GM18508 (cell line): ENCODE measurements around the gene YPEL4.

ENCODE experiments used
- ATAC-seq: cut with Tn5 transposase; IDR thresholded peaks from one replicate; pipeline ENCODE4 v1.9.1; 2021; ENCODE audit warnings: moderate number of reproducible peaks; ENCODE audit not compliant: insufficient read depth, unreplicated experiment

YPEL4 gene

GRCh38 chr11:57634311-57634710, 15.4 kb downstream of the YPEL4 start:
- no peak for ATAC-seq

- no peak for ATAC-seq
Measured at GRCh38 chr11:57633394-57634070, 16.2 kb downstream of the YPEL4 start.

DNA sequence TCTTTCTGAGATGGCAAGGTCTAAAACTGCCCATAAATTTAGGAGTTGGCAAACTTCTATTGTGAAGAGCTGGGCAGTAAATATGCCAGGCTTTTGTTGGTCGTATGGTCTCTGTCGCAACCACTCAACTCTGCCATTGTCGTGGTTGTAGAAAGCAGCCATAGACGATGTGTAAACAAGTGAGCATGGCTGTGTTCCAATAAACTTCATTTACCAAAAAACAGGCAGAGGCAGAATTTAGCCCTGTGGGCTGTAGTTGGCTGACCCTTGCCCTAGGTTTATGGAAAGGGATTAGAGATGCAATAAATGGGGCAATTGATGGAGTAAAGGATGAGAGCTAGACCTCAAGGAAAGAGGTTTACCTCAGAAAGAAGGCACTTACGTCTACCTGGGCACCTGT, 17.6 kb downstream of the YPEL4 start:
- no peak for ATAC-seq

- no peak for ATAC-seq
Measured at GRCh38 chr11:57630171-57630570, 19.5 kb downstream of the YPEL4 start.

- no peak for ATAC-seq
Measured at GRCh38 chr11:57626895-57627294, 22.8 kb downstream of the YPEL4 start.

GRCh38 chr11:57624864-57625263, 24.8 kb downstream of the YPEL4 start:
- no peak for ATAC-seq

DNA sequence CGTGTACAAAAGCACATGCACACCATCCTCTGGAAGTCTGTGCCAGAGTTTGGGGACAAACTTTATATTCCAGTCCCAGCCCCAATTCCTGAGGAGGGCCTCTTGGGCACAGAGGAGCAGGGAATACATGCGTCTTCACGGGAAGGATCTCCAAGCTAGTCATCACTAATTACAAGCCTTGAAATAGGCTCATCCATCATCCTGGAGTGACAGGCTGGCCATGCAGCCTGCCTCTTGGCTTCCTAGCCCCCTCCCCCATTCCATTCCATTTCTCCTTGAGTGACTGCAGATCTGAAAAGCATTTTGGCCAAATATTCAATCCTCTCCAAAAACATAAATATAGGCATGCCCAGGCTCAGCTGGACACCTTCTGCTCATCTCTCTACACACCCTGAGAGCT, 27.4 kb downstream of the YPEL4 start:
- no peak for ATAC-seq

DNA sequence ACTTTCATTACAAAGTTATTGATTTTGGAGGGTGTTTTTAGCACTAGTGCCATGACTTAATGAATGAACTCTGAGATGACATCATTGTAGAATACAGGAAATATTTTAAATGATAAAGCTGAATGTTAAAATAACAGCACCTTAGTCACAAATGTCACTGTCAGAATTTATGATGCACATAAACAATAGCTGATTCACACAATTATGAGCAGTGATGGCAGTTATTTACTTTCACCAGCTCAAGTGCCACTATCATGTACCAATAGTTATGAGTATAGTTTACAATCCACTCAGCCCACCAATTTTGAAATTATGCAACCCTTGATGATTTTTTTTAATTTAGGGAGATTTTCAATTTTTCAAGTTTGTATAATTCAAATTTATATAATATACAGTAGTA, 29.2 kb downstream of the YPEL4 start:
- no peak for ATAC-seq

DNA sequence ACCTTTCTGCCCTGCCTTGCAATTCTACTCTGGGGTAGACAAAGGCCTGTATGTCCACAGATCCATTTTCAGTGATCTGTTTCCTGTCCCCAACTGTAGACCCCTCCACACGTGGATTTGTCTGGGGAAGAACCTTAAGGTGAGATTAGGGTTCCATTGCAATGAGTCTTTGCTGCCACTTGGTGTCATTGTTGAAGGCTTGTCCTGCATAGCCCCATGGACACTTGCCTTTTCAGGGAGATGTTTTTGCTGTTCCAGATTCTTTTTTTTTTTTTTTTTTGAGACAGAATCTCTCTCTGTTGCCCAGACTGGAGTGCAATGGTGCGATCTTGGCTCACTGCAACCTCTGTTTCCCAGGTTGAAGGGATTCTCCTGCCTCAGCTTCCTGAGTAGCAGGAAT, 30.4 kb downstream of the YPEL4 start:
- ATAC-seq: no peak

GRCh38 chr11:57618438-57618837, 31.3 kb downstream of the YPEL4 start:
- ATAC-seq: no peak

DNA sequence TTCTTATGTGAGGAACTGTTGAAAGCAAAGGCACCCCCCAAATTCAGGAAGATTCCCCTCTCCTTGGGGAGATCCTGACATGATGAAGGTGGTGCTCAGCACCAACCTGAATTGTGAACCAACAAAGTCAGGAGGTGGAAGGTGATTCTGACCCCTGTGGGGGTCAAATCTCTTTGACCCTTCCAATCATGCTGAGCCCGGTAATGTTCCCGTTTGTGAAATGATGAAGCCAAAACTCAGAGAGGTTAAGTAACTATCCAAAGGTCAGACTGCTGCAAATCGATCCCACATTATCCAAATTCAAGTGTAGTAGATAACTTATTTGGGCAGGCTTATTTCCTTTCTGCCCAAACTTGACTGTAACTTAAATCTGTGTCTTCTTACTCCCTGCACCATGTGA, 33.1 kb downstream of the YPEL4 start:
- no peak for ATAC-seq

DNA sequence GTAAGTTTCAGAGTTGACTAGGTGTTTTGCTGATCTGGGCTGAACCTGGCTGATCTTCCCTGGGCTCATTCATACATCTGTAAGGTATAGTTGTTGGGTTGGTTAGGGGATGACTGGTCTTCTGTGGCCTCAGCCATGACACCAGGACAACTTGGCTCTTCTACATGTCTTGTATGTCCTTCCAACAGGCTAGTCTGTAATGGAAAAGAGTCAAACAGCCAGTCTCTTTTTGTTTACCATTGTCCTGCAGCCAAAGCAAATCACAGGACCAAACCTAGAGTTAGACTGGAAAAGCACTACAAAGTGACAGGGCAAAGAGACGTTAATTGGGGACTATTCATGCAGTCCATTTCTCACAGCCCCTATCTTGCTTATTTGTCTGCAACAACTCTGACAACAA, 34.4 kb downstream of the YPEL4 start:
- ATAC-seq: no peak

- no peak for ATAC-seq
Measured at GRCh38 chr11:57614234-57614772, 35.4 kb downstream of the YPEL4 start.

DNA sequence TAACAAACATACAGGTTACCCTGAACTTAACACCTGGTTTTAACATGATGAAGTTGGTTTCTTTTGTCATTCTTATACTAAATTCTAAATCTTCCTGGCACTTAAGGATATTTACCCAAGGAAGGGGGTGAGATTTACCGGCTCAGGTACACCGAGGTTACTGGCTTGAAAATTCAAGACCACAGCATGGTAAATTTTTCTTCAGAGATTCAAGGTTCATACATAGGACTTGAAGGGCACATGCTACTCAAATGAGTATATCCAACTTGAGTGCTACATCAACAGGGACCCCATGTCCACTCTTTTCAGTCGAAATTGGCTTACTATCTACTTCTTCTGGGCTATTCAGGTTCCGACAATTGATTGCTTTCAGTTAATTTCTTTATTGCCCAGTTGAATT, 39.5 kb downstream of the YPEL4 start:
- no peak for ATAC-seq

DNA sequence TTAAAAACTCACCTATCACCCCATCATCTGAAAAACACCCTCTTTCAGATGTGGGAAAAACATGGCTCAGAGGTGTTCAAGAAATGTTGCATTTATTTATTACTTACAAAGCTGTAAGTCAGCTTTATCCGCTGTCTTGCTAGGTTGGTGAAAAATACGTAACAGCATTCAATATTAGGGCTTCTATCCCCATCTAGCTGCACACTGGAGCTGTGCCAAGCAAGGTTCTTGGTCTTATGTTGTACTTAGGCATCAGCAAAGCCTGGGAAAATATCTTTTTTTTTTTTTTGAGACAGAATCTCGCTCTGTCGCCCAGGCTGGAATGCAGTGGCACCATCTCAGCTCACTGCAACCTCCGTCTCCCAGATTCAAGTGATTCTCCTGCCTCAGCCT, 44.7 kb downstream of the YPEL4 start:
- no peak for ATAC-seq

DNA sequence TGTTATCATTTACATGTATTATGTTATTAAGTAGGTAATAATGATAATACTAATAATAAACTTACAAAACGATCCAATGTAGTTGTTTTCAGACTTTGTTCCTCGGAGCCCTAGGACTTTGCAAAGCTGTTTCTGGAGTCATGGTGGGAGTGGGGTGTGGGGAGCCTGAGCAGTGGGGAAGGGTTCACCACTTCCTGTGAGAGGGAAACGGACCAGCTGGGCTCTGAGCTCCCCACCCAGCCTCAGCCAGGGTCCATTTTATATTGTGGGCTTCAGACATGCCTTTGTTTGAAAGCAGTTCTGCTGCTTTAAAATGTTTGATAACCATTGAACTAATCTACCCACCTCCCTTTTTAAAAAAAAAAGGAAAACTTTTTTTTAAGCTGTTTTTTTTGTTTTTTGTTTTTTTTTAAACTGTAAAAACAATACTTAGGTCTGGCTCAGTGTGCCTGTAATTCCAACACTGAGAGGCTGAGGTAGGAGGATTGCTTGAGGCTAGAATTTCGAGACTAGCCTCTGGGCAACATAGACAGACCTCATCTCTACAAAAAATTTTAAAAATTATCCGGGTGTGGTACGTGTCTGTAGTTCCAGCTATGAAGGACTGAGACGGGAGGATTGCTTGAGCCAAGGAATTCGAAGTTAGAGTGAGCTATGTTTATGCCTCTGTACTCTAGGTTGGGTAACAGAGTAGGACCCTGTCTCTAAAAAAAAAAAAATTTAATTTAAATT, 45.2 kb downstream of the YPEL4 start:
- ATAC-seq: no peak

GRCh38 chr11:57601297-57601696, 48.4 kb downstream of the YPEL4 start:
- ATAC-seq: no peak

DNA sequence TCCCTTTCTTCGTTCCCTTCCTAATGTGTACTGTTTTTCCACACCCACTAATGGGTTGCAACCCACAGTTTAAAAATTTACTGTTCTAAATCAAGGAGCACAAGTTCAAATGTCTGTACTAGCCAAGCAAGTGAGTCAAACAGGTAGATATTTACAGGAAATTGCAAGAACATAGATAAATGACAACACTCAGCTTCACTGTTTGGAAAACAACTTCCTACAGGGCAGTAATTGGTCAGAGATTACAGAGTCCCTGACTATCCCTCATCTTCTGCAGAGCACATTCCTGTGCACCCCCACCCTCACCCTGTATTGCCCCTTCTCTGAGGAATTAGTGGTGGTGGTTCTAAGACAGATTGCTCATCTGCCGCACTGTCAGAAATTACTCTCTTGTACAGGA, 50.3 kb downstream of the YPEL4 start:
- ATAC-seq: no peak

GRCh38 chr11:57598831-57599155, 50.9 kb downstream of the YPEL4 start:
- no peak for ATAC-seq

DNA sequence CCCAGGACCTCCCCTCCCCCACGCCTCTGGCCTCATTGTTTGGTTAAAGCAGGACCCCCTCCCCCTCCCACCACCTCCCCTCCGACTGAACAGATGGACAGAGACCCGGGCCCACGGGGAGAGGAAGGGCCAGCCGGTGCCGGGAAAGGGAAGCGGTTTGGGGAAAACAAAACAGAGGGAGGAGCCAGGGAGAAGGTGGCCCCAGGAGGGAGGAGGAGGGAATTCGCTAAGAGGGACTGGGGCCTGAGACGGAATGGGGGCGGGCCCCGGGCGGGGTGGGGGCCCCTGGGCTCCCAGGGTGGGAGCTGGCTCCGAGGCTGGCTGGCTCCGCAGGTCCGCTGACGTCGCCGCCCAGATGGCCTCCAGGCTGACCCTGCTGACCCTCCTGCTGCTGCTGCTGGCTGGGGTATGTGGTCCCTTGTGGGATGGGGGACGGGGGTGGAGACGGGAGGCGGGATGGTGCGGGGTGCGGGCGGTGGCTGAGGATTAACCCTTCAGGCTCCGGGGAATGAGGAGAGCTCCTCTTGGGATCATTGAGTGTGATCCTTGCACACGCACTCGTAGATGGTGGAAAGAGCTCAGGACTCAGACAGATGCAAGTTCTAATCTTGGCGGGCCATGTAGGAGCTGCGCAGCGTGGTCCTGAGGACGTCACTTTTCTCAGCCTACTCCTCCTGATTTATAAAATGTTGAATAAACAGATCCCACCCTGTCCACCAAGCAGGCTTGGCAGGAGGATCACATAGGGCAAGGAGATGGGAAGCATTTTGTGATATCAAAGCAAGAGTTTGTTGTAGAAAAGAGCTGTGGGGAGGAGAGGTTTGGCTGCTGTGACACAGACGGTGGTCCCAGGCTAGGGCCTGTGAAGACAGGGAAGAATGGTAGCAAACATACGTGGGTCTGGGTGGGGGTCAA, 51.5 kb downstream of the YPEL4 start:
- no peak for ATAC-seq

DNA sequence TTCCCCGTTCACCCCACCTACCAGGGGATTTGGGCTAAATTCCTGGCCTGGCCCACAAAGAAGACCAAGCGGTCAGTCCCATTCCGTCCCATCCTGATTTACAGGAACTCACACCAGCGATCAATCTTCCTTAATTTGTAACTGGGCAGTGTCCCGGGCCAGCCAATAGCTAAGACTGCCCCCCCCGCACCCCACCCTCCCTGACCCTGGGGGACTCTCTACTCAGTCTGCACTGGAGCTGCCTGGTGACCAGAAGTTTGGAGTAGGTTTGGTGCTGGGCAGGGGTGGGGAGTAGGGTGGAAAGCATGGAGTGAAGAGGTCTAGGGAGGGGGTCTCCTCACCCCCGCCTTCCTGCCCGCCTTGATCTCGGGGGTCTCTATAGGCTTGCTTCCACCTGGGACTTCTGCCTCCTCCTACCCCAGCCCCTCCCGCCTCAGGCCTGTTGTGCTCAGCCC, 52.2 kb downstream of the YPEL4 start, which contains the start of gene SERPING1:
TSS of gene SERPING1 (plus strand) at position 225 of the 455 bp plus-strand sequence. CDS start 586 bp downstream, outside the sequence.
- no peak for ATAC-seq
